Spinal cord (tissue), 10 donors: ENCODE measurements around the gene ASTN2. TPM values are rescaled to one million over a fixed set of nuclear protein-coding genes. Genes with fewer than 3 reads are reported as not detected.

ENCODE experiments used
- DNase-seq, 6 donors: peaks; one replicate each; pipeline versions ENCODE4 v3.0.0 to v3.0.0-alpha.2; 2013 to 2015; ENCODE audit warnings: low spot score in 6 of 6, low read depth in 4 of 6
- H3K27ac ChIP-seq: one replicate; pipeline ENCODE4 v1.5.1; 2013; ENCODE audit warnings: low read depth, low read length, control low read depth
- H3K27me3 ChIP-seq: one replicate; pipeline ENCODE4 v1.6.1; 2013; ENCODE audit warnings: low read length; ENCODE audit not compliant: control insufficient read depth, insufficient read depth
- H3K36me3 ChIP-seq: one replicate; pipeline ENCODE4 v1.6.1; 2013; ENCODE audit warnings: low read length; ENCODE audit not compliant: control insufficient read depth, insufficient read depth
- H3K4me1 ChIP-seq: one replicate; pipeline ENCODE4 v1.6.1; 2013; ENCODE audit warnings: low read length; ENCODE audit not compliant: control insufficient read depth, insufficient read depth
- H3K4me3 ChIP-seq: one replicate; pipeline ENCODE4 v1.5.1; 2013; ENCODE audit warnings: low read depth, low read length, control low read depth
- H3K9me3 ChIP-seq: one replicate; pipeline ENCODE4 v1.6.1; 2013; ENCODE audit warnings: low read length; ENCODE audit not compliant: control insufficient read depth, insufficient read depth
- WGBS: methylation state at CpG from one replicate; pipeline ENCODE4 v1.1.5; 2013; ENCODE audit warnings: missing lambda C conversion rate; ENCODE audit not compliant: insufficient coverage; 5-methylcytosine and 5-hydroxymethylcytosine counted together
- polyA plus RNA-seq, 2 donors: library from polyadenylated mRNA; unstranded; fragments of 120-200 nt; gene quantifications; one replicate each; pipeline ENCODE4 v1.2.1, GENCODE V29; 2013; ENCODE audit not compliant: insufficient read length in 2 of 2
- total RNA-seq, 2 donors: library from RNA; depleted of rRNA in 1 of 2; stranded (reverse); fragments of 120-200 nt in 1 of 2; fragments of >200 nt in 1 of 2; gene quantifications; one replicate each; pipeline versions ENCODE4 v1.2.3 to v1.2.4, GENCODE V29; 2013 to 2014
- donor health status: healthy.

The ASTN2 gene
- total and polyA plus RNA-seq, 4 donors, result 35.8 to 48.8 (median 41.4) TPM

DNA sequence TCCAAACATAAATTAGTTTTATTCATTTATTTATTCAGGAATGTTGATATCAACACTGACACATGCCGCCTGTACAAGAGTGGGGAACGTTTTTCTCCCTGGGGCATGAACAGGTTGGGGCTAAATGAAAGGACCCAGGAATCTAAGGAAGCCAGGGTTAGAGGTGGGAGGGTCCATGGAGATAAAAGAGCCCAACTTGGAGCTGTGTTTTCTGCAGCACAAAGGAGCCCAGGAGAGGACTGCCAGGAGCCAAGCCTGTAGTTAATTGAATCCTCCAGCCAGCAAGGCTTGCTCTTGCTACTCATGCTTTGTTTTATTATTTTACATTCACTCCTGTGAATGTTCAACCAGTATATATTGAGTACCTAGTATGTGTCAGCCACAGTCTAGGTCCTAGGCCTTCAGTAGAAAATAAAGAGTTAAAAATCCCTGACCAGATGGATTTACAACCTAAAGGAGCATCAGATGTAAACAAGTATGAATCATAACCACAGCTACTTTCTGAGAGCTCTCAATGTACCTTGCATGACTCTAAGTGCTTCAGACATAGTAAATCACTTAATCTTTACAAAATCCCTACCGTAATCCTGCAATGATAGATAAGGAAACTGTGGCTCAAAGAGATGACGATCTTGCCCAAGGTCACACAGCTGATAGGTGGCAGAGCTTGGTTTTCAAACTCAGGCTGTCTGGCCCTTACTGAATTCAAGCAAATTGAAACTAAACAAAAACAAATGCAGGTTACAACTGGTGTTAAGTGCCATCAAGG lies 69.8 kb downstream of the ASTN2 start:
- H3K36me3 ChIP-seq, result no peaks in the 10 kb centered on the region
- H3K9me3 ChIP-seq, result no peaks in the 10 kb centered on the region
- H3K4me3 ChIP-seq, result no peak overlapping the region
- H3K4me1 ChIP-seq, result peaks cover 8% of the 10 kb centered on the region
- H3K27ac ChIP-seq, result no peak overlapping the region
- 100% methylated on average over 1 of the region's 4 CpGs for WGBS
- no peak for DNase-seq
- no peaks in the 10 kb centered on the region for H3K27me3 ChIP-seq

DNA sequence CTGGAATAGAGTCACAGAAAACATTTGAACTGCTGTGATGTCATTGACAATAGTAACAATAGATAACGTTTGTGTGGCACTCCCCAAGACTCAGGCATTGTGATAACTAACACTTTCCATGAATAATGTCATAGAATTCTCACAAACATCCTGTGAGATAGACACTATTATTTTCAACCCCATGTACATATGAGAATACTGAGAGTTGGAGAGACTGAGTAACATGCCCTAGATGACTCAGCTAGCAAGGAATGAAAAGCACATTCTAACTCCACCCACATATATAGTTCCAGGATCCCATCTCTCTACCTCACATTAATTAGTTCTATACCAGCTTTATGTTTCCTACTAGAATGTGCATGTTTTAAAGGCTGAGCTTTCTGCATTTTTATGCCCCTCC lies 71.4 kb downstream of the ASTN2 start:
- H3K36me3 ChIP-seq, result no peaks in the 10 kb centered on the region
- no CpG with 5 or more reads among the region's 1 CpG for whole genome bisulfite sequencing
- no peaks in the 10 kb centered on the region for H3K9me3 ChIP-seq
- H3K4me1 ChIP-seq, result peaks cover 11% of the 10 kb centered on the region
- H3K27ac ChIP-seq, result no peak overlapping the region
- DNase-seq, result no peak
- H3K4me3 ChIP-seq, result no peak overlapping the region
- no peaks in the 10 kb centered on the region for H3K27me3 ChIP-seq

DNA sequence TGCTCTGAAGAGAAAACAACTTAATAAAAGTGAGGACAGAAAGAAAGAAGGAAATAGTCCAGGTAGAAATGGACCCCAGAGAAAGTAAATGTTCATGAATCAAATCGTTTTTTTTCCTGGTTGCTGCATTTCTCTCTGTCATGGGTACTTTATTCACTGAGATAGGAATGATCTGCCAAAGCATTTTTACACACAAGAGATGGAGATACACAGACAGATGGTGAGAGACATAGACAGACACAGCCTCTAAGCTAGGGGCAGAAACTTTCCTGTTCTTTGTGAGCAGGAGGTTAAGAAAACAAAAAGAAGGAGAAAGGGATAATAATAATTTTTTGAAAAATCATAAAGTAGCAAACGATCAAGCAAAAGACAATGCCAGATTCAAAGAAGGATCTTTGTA lies 73.7 kb downstream of the ASTN2 start:
- Histone ChIP-seq H3K4me1 (peaks cover 11% of the 10 kb centered on the region), H3K27me3 (no peaks in the 10 kb centered on the region), H3K27ac (no peak overlapping the region), H3K4me3 (no peak overlapping the region), H3K36me3 (no peaks in the 10 kb centered on the region), H3K9me3 (no peaks in the 10 kb centered on the region)
- peak in 2 of 6 donors; percentile 23 to 52 for DNase-seq
- WGBS, result 58% methylated on average over 2 of the region's 2 CpGs

DNA sequence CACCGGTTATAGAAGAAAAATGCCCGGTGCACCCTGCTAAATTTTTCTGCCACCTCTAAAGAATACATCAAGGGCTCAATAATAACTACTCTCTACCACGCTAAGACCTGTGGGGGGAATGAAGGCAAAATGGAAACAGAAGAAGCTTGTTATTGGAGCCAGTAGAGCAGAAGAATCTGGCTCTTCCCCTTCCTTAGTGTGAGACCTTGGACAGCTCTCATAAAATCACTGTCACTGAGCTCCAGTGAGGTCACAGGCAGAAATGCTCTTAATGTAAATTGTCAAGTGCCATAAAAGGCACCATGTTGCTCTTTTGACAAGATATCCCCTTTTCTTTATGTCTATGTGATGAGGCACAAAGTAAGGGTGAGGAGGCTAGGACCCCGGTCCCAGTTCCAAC lies 74.4 kb downstream of the ASTN2 start:
- DNase-seq, result no peak
- no peaks in the 10 kb centered on the region for H3K9me3 ChIP-seq
- H3K4me1 ChIP-seq, result peaks cover 11% of the 10 kb centered on the region
- no peak overlapping the region for H3K4me3 ChIP-seq
- H3K27me3 ChIP-seq, result no peaks in the 10 kb centered on the region
- H3K36me3 ChIP-seq, result no peaks in the 10 kb centered on the region
- WGBS, result 100% methylated on average over 1 of the region's 4 CpGs
- no peak overlapping the region for H3K27ac ChIP-seq

DNA sequence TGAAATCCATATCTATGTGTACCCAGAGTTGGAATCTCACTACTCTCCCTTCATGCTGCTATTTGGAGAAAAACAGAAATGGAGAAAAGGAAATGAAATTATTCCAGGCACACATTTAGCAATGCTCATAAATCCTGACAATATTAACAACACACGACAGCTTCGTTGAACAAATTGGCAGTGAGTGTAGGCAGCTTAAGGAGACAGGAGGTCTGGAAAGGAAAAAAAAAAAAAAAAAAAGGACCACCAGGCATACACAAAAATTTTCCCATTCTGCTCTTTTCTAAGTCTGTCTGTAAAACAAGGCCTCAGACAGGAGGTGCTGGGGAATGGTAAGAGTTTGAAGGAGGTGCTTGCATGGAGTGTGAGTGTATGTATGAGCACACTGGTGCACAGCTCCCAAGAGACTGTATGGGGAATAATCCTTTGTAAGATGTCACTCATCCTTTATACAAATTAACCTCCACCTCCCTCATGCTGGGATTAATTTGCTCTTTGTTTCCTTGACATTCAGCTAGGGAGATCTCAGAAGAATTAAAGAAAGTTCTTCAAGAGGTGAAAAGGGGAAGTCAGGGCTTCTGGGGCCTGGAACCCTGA lies 78.9 kb downstream of the ASTN2 start:
- no peaks in the 10 kb centered on the region for H3K27me3 ChIP-seq
- H3K4me3 ChIP-seq, result no peak overlapping the region
- H3K9me3 ChIP-seq, result no peaks in the 10 kb centered on the region
- WGBS, result no CpG with 5 or more reads among the region's 2 CpGs
- H3K36me3 ChIP-seq, result no peaks in the 10 kb centered on the region
- H3K4me1 ChIP-seq, result peaks cover 6% of the 10 kb centered on the region
- peak in 2 of 6 donors; percentile 49 to 81 for DNase-seq
- H3K27ac ChIP-seq, result no peak overlapping the region

DNA sequence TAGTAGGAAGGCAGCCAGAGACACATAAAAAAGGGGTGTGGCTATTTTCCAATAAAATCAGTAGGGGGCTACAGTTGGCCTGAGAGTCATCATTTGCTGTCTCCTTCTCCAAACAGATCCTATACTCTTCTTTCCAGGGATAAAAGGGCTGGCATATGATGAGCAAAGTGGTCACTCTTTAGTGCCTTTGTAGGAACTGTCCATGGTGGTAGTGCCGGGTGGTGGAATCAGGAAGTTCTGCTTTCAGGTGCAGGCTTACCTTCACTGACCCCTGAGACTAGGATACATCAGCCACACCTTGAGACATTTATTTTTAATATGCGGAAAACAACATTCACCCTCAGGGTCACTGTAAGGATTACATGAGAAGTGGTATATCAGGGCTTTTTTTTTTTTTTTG lies 80.8 kb downstream of the ASTN2 start:
- no peak for DNase-seq
- Histone ChIP-seq H3K9me3 (no peaks in the 10 kb centered on the region), H3K27me3 (no peaks in the 10 kb centered on the region), H3K27ac (no peak overlapping the region), H3K4me3 (no peak overlapping the region), H3K4me1 (peaks cover under 1% of the 10 kb centered on the region), H3K36me3 (no peaks in the 10 kb centered on the region)
- no CpG with 5 or more reads among the region's 2 CpGs for WGBS

DNA sequence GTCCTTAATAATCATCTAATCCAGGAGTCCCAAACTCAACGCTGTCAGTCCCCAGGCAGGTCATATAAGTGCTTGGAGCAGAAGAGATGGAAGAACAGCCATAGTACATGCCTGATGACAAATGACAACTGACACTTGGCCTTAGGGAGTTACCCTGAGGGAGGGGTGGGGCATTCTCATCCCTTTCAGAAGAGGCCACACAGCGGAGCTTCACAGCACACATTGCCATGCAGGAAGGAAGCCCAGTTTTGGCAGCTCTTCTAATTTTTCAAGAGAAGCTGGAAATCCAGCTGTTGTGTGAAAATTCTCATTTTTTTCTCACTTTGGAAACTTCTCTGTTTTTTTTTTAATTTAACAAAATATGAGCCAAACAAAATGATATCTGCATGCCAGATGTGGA lies 89.0 kb downstream of the ASTN2 start:
- no peak for DNase-seq
- no peaks in the 10 kb centered on the region for H3K36me3 ChIP-seq
- WGBS, result 64% methylated on average over 1 of the region's 2 CpGs
- H3K27me3 ChIP-seq, result no peaks in the 10 kb centered on the region
- no peak overlapping the region for H3K4me3 ChIP-seq
- H3K27ac ChIP-seq, result no peak overlapping the region
- H3K9me3 ChIP-seq, result no peaks in the 10 kb centered on the region
- no peaks in the 10 kb centered on the region for H3K4me1 ChIP-seq

DNA sequence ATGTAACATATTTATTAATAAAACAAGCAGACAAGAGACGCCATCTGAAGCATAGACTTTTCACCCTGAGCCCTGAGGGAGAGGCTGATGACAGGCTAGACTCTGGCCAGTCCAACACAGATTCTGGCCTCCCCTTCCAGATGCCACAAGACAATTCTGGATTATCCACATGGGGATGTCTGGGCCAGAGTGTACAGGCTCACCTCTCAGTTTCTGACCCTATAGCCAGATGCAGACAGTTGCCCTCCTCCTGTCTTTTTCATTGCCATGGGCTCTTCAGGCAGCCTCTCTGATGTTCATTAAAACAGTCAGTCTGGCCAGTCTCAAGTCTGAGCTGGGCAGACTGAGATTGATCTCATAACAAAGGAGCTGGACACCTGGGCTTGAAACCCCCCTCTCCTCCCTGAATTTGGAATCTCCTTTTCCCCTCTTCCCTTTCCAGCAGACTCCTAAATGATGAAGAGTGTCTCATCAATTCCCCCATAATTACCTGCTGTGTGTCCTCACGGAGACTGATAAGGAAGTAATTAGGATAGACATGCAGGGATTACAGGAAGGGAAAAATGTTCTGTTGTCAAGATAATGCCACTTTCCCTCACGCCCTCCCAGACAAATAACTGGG lies 89.6 kb downstream of the ASTN2 start:
- H3K27ac ChIP-seq, result no peak overlapping the region
- H3K9me3 ChIP-seq, result no peaks in the 10 kb centered on the region
- H3K36me3 ChIP-seq, result no peaks in the 10 kb centered on the region
- no peaks in the 10 kb centered on the region for H3K27me3 ChIP-seq
- no peak overlapping the region for H3K4me3 ChIP-seq
- no peaks in the 10 kb centered on the region for H3K4me1 ChIP-seq
- WGBS, result 100% methylated on average over 1 of the region's 3 CpGs
- peak in 1 of 6 donors; percentile 33 for DNase-seq

DNA sequence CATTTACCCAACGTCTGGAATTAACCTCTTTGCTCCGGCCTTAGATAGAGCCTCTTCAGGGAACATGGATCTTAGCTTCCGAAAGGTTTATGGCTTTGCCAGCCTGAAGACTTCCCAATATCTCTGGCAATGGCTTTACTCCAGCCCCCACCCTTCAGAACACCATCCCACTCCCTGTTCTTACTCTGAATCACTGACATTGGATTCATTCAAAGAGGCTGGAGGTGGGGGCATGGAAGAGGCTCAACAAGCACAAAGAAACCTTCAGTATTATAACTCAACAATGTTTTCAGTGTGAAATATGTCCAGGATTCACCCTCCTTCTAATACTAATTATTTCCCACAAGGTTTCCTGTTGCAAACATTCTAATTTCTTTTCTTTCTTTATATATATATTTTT lies 91.5 kb downstream of the ASTN2 start:
- no peaks in the 10 kb centered on the region for H3K36me3 ChIP-seq
- H3K4me1 ChIP-seq, result no peaks in the 10 kb centered on the region
- no peak overlapping the region for H3K27ac ChIP-seq
- no peaks in the 10 kb centered on the region for H3K27me3 ChIP-seq
- 24% methylated on average over 3 of the region's 3 CpGs for WGBS
- no peak for DNase-seq
- H3K9me3 ChIP-seq, result no peaks in the 10 kb centered on the region
- H3K4me3 ChIP-seq, result no peak overlapping the region

DNA sequence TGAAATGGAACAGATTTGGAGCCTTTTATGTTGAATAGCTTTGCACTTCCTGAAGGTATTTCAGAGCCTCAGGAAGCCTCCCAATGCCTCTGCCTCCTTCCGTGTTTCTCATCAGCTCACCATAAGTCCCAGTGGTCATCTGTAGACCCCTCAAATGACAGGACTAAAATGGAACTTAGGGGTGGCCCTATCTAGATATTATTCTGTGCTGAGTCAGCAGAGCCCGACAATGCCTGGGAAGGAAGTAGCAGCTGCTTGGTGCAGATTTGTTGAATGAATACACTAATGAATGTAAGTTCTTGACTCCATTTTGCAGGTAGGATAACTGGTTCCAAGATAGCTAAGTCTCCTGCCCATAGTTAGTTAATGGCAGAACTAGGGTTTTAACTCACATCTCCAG lies 97.7 kb downstream of the ASTN2 start:
- DNase-seq, result no peak
- 68% methylated on average over 2 of the region's 2 CpGs for WGBS
- H3K36me3 ChIP-seq, result no peaks in the 10 kb centered on the region
- H3K27me3 ChIP-seq, result no peaks in the 10 kb centered on the region
- H3K27ac ChIP-seq, result no peak overlapping the region
- no peak overlapping the region for H3K4me3 ChIP-seq
- no peaks in the 10 kb centered on the region for H3K4me1 ChIP-seq
- H3K9me3 ChIP-seq, result no peaks in the 10 kb centered on the region
